ENCODE data around the gene SHTN1.

The SHTN1 gene

DNA sequence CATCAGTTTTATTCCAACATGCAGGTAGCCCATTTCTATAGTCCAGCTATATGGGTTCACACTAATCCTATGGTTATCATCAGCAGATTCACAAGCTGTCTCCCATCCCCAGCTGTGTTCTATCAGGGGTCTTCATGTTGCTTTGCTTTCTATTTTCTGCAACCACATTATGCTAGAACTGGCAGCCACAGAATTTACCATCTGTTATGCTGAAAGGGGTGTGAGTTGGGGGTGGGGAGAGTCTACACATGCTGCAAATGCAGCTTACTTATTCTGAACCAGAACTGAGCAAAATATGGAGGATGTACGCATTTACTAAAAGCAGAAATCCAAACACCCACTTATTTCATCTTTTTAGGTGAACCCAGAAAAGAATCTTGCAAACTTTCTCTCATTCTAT lies 32.9 kb downstream of the SHTN1 start:
- H3K4me3 ChIP-seq (ENCODE audit: low read depth, low read length): no peak overlapping the region
- TF ChIP-seq, protein P1, sequence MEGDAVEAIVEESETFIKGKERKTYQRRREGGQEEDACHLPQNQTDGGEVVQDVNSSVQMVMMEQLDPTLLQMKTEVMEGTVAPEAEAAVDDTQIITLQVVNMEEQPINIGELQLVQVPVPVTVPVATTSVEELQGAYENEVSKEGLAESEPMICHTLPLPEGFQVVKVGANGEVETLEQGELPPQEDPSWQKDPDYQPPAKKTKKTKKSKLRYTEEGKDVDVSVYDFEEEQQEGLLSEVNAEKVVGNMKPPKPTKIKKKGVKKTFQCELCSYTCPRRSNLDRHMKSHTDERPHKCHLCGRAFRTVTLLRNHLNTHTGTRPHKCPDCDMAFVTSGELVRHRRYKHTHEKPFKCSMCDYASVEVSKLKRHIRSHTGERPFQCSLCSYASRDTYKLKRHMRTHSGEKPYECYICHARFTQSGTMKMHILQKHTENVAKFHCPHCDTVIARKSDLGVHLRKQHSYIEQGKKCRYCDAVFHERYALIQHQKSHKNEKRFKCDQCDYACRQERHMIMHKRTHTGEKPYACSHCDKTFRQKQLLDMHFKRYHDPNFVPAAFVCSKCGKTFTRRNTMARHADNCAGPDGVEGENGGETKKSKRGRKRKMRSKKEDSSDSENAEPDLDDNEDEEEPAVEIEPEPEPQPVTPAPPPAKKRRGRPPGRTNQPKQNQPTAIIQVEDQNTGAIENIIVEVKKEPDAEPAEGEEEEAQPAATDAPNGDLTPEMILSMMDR (IDR thresholded peaks at IDR 0.05; ENCODE audit: low read depth, low read length): no peak

DNA sequence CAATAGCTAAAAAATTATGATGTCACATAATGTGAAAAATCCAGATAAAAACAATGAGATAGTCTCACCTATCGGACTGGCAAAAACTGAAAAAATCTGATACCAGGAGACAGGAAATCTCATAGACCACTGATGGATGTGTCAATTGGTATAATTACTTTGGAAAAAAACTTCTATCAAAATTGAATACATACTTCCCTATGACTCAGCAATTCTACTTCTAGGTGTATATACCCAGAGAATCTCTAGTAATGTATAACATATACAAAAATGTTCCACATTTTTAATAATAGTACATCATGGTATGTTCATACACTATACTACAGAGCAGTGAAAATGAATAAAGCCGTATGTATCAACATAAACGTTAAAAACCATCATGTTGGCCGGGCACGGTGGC lies 34.9 kb downstream of the SHTN1 start:
- H3K4me3 ChIP-seq (ENCODE audit: low read depth, low read length): no peak overlapping the region
- TF ChIP-seq, protein P1 (IDR thresholded peaks at IDR 0.05; ENCODE audit: low read depth, low read length): no peak

DNA sequence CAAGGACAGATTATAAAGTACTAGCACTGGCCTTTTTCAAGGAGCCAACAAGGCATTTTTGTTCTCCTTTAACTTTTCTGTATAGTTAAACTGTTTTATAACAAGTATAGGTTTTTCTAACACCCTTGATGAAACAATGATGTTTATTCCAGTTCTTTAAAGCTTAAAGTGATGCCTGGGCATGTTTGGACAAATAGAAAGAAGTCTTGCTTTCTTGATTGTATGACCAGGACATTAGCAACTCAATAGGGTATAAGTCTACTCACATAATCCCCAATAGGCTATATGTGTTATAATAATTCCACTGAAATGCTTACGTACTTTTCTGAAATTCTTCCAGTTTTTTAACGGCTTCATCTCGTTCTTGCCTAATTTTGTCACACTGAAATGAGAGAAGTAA lies 36.7 kb downstream of the SHTN1 start:
- TF ChIP-seq, protein P1 (IDR thresholded peaks at IDR 0.05; ENCODE audit: low read depth, low read length): no peak
- no peak overlapping the region for H3K4me3 ChIP-seq (ENCODE audit: low read depth, low read length)

DNA sequence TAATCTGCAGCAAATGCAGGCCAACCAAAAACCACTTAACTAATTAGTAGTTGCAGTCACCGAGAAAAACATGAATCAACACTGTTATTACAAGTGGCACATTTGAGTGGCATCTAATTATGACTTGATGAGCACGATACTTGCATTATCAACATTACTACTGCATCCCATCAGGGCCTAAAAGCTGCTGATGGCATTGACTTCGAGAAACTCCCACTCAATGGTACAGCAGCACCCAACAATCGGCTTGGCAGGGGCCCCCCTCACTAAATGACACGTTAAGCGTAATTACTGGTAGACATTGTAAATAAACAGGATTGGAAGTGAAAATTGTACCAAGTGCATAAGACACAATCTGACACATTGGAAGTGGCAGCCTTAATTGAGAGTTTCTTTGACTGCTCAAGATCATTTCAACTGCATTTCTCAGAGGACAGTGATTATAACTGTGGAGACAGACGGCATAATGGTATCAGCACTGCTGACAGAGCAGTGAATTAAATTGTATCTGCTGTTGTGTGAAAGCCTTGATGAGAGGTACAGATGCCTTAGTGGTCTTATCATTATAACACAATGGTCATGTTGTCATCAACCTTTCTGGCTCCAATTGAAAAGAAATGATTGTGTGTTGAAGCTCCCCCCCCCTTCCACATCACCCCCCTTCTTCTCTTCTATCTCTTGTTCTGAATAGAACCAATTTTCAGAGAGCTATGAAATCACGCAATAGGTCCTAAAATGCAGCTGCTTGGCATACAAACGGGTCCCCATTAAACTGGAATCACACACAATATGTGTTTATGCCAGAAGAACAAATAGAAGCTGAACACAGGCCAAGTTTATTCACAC lies 43.4 kb downstream of the SHTN1 start:
- TF ChIP-seq, protein P1 (IDR thresholded peaks at IDR 0.05; ENCODE audit: low read depth, low read length): no peak
- H3K4me3 ChIP-seq (ENCODE audit: low read depth, low read length): no peak overlapping the region

DNA sequence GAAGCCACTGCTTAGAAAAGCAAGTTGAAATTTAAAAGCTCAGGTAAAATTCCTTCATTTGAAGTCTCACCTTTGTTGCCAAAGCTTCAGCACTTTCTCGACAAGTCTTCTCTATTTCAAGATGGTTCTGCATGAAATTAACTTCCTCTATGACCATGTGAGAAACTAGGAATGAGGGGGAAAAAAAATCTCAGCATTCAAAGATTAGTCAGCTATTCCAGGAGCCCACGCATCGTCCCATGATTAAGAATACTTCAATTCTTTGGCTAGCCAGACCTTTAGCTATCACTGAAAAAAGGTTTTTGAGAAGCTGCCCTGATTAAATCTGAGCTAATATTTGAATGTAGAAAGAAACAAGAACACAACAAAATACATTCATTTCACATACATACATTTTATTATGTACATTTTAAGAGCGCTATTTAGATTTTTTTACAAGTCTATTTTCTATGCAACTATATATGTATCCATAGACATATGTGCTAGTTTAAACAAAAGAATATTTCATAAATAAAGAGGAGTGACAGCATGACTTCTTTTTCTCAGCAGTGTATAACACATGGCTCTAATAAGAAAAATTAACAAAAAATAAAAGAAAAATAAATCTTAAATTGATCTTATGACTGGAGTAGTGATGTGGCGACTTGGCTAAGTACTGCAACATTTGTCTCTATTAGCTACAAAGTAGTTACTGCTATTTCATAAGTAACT lies 44.8 kb downstream of the SHTN1 start:
- TF ChIP-seq, protein P1 (IDR thresholded peaks at IDR 0.05; ENCODE audit: low read depth, low read length): no peak
- H3K4me3 ChIP-seq (ENCODE audit: low read depth, low read length): no peak overlapping the region

DNA sequence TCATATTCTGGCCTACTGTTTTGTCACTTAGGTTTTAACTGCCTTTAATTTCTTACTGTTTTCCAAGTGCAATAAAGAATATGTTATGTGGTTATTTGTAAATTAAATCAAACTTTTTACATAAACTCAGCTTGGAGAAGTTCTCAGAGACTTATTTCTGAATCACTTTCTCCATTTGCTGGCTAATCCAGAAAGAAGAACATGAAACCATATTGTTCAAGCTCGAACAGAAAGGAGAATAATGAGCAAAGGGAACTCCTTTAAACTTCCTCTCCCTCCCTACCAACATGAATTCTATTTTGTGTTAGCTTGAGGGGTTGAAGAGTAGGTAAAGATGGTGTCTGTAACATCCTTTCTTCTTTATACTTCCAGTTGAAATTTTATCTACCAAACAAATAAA lies 52.3 kb downstream of the SHTN1 start:
- no peak overlapping the region for H3K4me3 ChIP-seq (ENCODE audit: low read depth, low read length)
- TF ChIP-seq, protein P1 (IDR thresholded peaks at IDR 0.05; ENCODE audit: low read depth, low read length): no peak

DNA sequence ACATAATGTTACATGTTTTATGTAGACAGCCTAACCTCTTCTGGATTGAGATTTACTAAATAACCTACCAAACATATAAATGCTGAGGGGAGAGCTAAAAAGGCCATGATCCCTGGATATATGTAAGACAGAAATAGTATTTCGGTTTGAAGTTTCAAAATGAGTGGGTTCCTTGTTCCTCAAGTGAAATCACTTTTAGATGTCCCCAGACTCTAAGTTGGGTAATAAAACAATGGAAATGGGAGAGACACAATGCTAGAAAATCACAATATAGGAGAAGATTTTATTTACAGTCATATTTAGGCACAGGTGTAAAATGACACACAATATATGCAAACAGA lies 56.5 kb downstream of the SHTN1 start:
- TF ChIP-seq, protein P1 (IDR thresholded peaks at IDR 0.05; ENCODE audit: low read depth, low read length): no peak

More for the DNA sequence above, 56.5 kb downstream of the SHTN1 start:
- H3K4me3 ChIP-seq (ENCODE audit: low read depth, low read length): no peak overlapping the region
